Measurements from ENCODE around the gene NOTCH2. TPM values are rescaled to one million over a fixed set of nuclear protein-coding genes. Genes with fewer than 3 reads are reported as not detected.

The NOTCH2 gene
- polyA plus RNA-seq, 1 experiment, result 40.7 TPM

- ChIA-PET CTCF (interaction anchor here (1.3 to 2.0 kb wide), 2 partner anchors 8 to 12 kb away, joined by 5 to 6 read pairs; no protein-coding TSS in a partner anchor), POLR2A (no interaction called here)
- no peak for DNase-seq (ENCODE audit: low read depth)
- Histone ChIP-seq H3K4me3 (ENCODE audit: low read depth, low read length) (no peak overlapping the region), H3K27me3 (ENCODE audit: control insufficient read depth, insufficient read depth, low read length) (no peaks in the 10 kb centered on the region), H3K36me3 (ENCODE audit: control insufficient read depth, insufficient read depth, low read length) (no peaks in the 10 kb centered on the region)
- no peak for TF ChIP-seq CTCF (IDR thresholded peaks at IDR 0.05; ENCODE audit: insufficient read depth, low read depth, low read length)
These were observed 191.3 kb downstream of the NOTCH2 start for GRCh38 chr1:119878171-119878570.

- Histone ChIP-seq H3K27me3 (ENCODE audit: control insufficient read depth, insufficient read depth, low read length) (no peaks in the 10 kb centered on the region), H3K36me3 (ENCODE audit: control insufficient read depth, insufficient read depth, low read length) (no peaks in the 10 kb centered on the region), H3K4me3 (ENCODE audit: low read depth, low read length) (no peak overlapping the region)
- CTCF ChIA-PET, result interaction anchor here (1.1 kb wide), 2 partner anchors 9 to 12 kb away, joined by 3 to 7 read pairs; no protein-coding TSS in a partner anchor
- POLR2A ChIA-PET, result no interaction called here
- no peak for TF ChIP-seq CTCF (IDR thresholded peaks at IDR 0.05; ENCODE audit: insufficient read depth, low read depth, low read length)
- DNase-seq (ENCODE audit: low read depth), result no peak
These were observed 195.3 kb downstream of the NOTCH2 start for GRCh38 chr1:119874186-119874585.

GRCh38 chr1:119873135-119874015, 196.1 kb downstream of the NOTCH2 start:
- TF ChIP-seq CTCF (IDR thresholded peaks at IDR 0.05; ENCODE audit: insufficient read depth, low read depth, low read length), result no peak
- peak; percentile 84 for DNase-seq (ENCODE audit: low read depth)
- Histone ChIP-seq H3K27me3 (ENCODE audit: control insufficient read depth, insufficient read depth, low read length) (no peaks in the 10 kb centered on the region), H3K36me3 (ENCODE audit: control insufficient read depth, insufficient read depth, low read length) (no peaks in the 10 kb centered on the region), H3K4me3 (ENCODE audit: low read depth, low read length) (no peak overlapping the region)
- ChIA-PET CTCF (interaction anchor here (1.1 to 1.2 kb wide), 2 partner anchors 12 to 130 kb away, joined by 6 to 7 read pairs; no protein-coding TSS in a partner anchor), POLR2A (no interaction called here)

GRCh38 chr1:119871881-119872280, 197.6 kb downstream of the NOTCH2 start:
- Histone ChIP-seq H3K36me3 (ENCODE audit: control insufficient read depth, insufficient read depth, low read length) (no peaks in the 10 kb centered on the region), H3K4me3 (ENCODE audit: low read depth, low read length) (no peak overlapping the region), H3K27me3 (ENCODE audit: control insufficient read depth, insufficient read depth, low read length) (no peaks in the 10 kb centered on the region)
- DNase-seq (ENCODE audit: low read depth), result no peak
- CTCF ChIA-PET, result interaction anchor here (0.6 to 4.4 kb wide), 6 partner anchors 12 to 96 kb away, joined by 3 to 29 read pairs (median 4); no protein-coding TSS in a partner anchor
- POLR2A ChIA-PET, result no interaction called here
- TF ChIP-seq CTCF (IDR thresholded peaks at IDR 0.05; ENCODE audit: insufficient read depth, low read depth, low read length), result no peak

GRCh38 chr1:119870917-119871596, 198.4 kb downstream of the NOTCH2 start:
- ChIA-PET POLR2A (no interaction called here), CTCF (interaction anchor here (0.6 to 4.4 kb wide), 10 partner anchors 12 to 594 kb away, joined by 3 to 29 read pairs (median 6); no protein-coding TSS in a partner anchor)
- TF ChIP-seq CTCF (IDR thresholded peaks at IDR 0.05; ENCODE audit: insufficient read depth, low read depth, low read length), result peak; percentile 98
- H3K4me3 ChIP-seq (ENCODE audit: low read depth, low read length), result no peak overlapping the region
- DNase-seq (ENCODE audit: low read depth), result no peak
- H3K27me3 ChIP-seq (ENCODE audit: control insufficient read depth, insufficient read depth, low read length), result no peaks in the 10 kb centered on the region
- no peaks in the 10 kb centered on the region for H3K36me3 ChIP-seq (ENCODE audit: control insufficient read depth, insufficient read depth, low read length)
